IPS-18a (cell line): Measurements from ENCODE around the gene FBXW9.
A peak's percentile ranks its signal among the peaks of the same experiment; 100 is the strongest.
"Not testable (repeated sequence)": the region's sequence is repeated elsewhere in the genome, so short reads cannot be mapped to it uniquely, and the experiment has no call there.

Experiments
- H3K27ac ChIP-seq: one replicate; pipeline ENCODE4 v1.5.1; 2013; ENCODE audit warnings: low read length
- H3K27me3 ChIP-seq: one replicate; pipeline ENCODE4 v1.6.1; 2013; ENCODE audit warnings: mild to moderate bottlenecking, low read length; ENCODE audit not compliant: control insufficient read depth, insufficient read depth
- H3K36me3 ChIP-seq: one replicate; pipeline ENCODE4 v1.6.1; 2013; ENCODE audit warnings: low read depth, low read length; ENCODE audit not compliant: control insufficient read depth
- H3K4me1 ChIP-seq: one replicate; pipeline ENCODE4 v1.6.1; 2013; ENCODE audit warnings: low read depth, low read length; ENCODE audit not compliant: control insufficient read depth
- H3K4me3 ChIP-seq: one replicate; pipeline ENCODE4 v1.5.1; 2013; ENCODE audit warnings: low read length
- H3K9ac ChIP-seq: one replicate; pipeline ENCODE4 v1.6.1; 2013; ENCODE audit warnings: mild to moderate bottlenecking, low read length, moderate library complexity
- H3K9me3 ChIP-seq: one replicate; pipeline ENCODE4 v1.6.1; 2013; ENCODE audit warnings: low read depth, low read length; ENCODE audit not compliant: control insufficient read depth

Gene FBXW9

DNA sequence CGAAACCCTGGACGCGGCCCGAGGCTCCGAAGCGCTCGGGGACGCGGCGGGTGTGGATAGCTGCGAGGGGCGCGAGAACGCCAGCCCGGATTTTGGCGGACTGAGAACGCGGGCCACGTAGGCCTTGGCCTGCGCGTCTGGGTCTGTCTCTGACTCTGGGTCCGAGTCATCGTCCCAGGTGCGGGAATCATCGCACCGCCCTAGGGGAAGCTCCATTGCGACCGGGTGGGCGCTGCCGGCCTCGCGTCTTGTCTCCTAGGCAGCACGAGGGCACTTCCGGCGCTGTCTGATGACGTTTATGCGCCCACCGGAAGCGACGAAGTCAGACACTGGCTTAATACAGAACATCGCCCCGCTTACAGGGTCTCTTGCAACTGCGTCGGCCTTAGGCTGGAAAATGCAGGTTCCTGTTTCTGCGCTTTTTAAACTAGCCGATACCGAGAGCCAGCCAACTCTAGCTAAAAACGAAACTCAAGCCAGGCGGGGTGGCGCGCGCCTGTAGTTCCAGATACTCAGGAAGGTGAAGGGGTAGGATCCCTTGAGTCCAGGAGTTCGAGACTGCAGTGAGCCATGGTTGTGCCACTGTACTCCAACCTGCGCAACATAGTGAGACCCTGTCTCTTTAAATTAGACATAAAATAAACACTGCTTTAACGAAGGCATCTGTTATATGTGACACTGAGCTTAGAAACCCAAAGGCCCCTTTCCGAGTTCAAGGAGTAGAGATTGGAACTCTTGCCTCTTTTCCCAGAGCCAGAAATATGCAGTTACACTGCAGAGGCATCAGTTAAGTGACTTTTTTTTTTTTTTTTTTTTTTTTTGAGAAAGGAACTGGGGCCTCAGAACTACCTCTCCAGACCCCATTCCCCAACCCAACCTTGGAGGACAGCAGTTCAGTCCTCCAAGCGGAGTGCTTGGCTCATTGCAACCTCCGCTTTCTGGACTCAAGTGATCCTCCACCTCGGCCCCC lies at the start of gene FBXW9:
TSS of gene FBXW9 (minus strand) at position 266 of the 970 bp plus-strand sequence. CDS start at position 216, 50 bp downstream.
- H3K27me3 ChIP-seq = no peaks in the 10 kb centered on the region
- peak within 1 kb of the TSS; percentile 69 for H3K4me3 ChIP-seq
- H3K4me1 ChIP-seq = no peaks in the 10 kb centered on the region
- no peaks in the 10 kb centered on the region for H3K9me3 ChIP-seq
- H3K27ac ChIP-seq = peak within 1 kb of the TSS; percentile 13
- peak within 1 kb of the TSS; percentile 48 for H3K9ac ChIP-seq
- peaks cover 19% of the 10 kb centered on the region for H3K36me3 ChIP-seq

DNA sequence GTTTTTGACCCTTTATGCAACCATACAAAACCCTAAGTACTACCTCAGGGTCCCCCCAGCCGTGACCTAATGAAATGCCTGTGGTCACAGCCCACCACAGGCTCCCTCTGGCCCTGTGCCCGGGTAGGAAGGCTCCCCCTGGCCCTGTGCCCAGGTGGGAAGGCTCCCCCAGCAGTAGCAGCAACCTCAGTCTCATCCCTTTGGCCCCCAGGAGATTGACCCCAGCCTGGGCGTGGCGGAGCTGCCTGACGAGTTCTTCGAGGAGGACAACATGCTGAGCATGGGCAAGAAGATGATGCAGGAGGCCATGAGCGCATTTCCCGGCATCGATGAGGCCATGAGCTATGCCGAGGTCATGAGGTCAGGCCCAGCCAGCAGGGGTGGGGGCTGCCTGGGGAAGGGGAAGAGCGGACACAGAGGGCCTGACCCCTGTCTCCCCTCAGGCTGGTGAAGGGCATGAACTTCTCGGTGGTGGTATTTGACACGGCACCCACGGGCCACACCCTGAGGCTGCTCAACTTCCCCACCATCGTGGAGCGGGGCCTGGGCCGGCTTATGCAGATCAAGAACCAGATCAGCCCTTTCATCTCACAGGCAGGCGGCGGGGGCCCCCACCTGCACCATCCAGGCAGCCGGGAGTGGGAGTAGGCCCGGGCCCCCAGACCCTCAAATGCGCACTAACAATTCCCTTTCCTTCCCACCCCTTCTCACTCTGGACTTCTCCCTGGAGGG lies 48.9 kb upstream of the FBXW9 start:
- Histone ChIP-seq H3K4me3 (no peak overlapping the region), H3K9me3 (no peaks in the 10 kb centered on the region), H3K4me1 (no peaks in the 10 kb centered on the region), H3K27ac (no peak overlapping the region), H3K27me3 (peaks cover 9% of the 10 kb centered on the region), H3K9ac (no peak overlapping the region), H3K36me3 (peaks cover 28% of the 10 kb centered on the region)

DNA sequence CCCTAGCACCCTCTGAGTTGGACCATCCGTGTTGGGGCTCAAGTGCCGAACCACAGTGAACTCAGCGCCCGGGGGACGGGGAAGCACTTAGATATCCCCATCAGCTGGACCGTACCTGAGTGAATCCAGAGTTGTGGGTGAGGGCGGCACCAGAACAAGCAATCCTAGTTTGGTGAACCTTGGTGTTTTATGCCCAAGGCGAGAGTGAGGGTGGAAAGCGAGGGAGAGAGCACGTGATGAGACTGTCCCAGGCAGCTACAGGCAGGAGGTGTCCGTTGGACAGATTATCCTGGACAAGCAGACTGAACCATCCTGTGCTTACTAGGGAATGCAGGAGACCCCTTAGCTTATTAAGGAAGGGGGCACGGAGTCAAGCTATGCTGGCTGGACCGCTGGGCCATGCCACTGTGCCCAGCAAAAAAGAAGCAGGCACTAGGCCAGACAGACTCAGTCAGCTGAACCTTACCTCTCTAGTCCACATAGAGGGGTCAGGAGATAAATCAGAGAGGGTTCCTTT lies 41.5 kb upstream of the FBXW9 start:
- Histone ChIP-seq H3K27me3 (no peaks in the 10 kb centered on the region), H3K27ac (peak overlapping the region; percentile 99)

DNA sequence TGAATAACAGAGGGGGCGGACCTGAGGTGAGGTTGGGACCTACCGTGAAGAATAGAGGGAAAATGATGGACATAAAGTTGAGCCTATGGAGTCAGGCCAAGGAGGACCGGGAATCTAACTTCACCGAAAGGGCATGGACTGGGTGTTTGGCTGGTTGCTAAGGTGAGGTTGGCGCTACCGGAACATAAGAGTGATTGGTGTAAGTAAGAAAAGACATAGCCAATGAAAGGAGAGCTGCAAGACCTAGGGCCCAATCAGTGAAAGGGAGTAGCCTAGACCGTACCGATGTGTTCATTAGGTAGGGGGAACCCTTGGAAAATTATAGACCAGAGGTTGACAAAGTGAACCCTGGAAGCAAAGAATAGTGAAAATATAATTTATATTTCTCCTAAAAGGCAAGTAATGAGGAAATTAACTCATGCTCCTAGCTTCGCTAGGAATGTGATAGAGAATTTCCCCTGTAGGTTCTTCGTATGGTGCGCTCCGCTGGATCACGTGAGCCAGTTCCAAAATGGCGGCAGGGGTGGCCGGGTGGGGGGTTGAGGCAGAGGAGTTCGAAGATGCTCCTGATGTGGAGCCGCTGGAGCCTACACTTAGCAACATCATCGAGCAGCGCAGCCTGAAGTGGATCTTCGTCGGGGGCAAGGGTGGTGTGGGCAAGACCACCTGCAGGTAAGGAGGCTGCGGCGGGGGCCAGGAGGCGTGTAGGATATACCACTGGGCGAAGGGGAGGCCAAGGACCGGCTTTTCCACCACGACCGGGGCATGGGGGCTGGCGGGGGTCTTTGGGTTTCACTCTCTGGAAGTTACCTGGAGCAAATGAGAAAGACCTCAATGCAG lies 40.8 kb upstream of the FBXW9 start, which contains the start of gene GET3:
TSS of gene GET3 (plus strand) at position 503 of the 840 bp plus-strand sequence. CDS start at position 512, 9 bp downstream.
- H3K27ac ChIP-seq = peak within 1 kb of the TSS; percentile 99
- peak within 1 kb of the TSS; percentile 85 for H3K4me3 ChIP-seq
- peaks cover 13% of the 10 kb centered on the region for H3K36me3 ChIP-seq
- H3K27me3 ChIP-seq = no peaks in the 10 kb centered on the region
- peak within 1 kb of the TSS; percentile 96 for H3K9ac ChIP-seq
- H3K4me1 ChIP-seq = peaks cover 10% of the 10 kb centered on the region
- H3K9me3 ChIP-seq = no peaks in the 10 kb centered on the region

More for the DNA sequence above, 41.5 kb upstream of the FBXW9 start:
- Histone ChIP-seq H3K9ac (peak overlapping the region; percentile 96), H3K4me1 (peaks cover 10% of the 10 kb centered on the region), H3K9me3 (no peaks in the 10 kb centered on the region), H3K36me3 (peaks cover 13% of the 10 kb centered on the region), H3K4me3 (peak overlapping the region; percentile 85)

DNA sequence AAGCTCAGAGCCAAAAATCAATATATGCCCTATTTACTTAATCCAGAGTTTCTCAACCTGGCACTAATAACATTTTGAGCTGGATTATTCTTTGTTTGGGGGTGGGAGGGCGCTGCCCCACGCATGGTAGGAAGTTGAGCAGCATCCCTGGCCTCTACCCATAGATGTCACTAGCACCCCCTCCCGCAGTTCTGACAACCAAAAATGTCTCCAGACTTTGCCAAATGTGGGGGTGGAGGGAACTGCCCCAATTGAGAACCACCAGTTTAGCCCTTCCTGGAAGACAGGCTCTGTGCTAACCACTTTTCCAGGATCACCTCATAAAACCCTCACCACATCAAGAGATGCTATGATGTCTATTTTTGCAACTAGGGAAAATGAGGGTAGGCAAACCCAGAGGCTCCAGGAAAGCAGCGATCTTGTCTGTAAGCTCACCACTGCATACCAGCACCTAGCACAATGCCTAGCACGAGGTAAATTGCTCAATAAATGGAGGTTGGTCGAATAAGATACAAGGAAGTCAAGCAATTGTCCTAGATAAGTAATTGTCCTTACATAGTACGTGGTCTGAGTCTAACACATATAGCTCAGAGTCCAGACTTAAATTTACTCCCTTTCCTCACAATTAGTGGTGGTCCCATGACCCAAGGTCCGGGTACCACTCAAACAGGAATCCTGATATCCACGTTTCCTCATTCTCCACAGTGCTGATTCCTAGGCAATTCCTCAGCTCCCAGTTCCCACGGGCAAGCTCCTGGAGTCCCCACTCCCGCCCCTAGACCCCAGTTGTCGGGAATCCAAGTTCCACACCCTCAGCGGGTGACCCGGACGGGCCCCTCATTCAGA lies 37.2 kb upstream of the FBXW9 start:
- Histone ChIP-seq H3K36me3 (peaks cover 23% of the 10 kb centered on the region), H3K27me3 (no peaks in the 10 kb centered on the region), H3K4me3 (peak overlapping the region; percentile 79), H3K27ac (peak overlapping the region; percentile 56), H3K9ac (peak overlapping the region; percentile 91), H3K4me1 (peaks cover 10% of the 10 kb centered on the region), H3K9me3 (no peaks in the 10 kb centered on the region)

DNA sequence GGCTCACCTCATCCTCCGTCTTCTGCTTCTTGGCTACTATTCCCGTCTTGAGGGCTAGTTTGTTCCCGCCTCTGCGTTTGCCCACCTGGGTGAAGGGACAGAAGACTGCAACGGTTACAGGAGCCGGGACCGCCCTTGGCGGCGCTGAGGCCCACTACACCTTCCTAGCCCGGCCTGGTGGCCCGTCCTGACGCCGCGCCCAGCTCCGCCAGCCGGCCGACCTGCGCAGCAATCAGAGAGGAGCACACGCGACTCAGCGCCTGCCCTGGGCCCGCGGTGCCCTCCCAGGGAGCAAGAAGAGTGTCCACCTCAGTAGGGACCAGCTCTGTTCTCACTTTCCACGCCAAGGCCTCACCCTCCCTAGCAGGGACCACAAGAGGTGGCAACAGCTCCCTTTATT lies 34.9 kb upstream of the FBXW9 start:
- H3K4me1 ChIP-seq = peaks cover 4% of the 10 kb centered on the region
- no peak overlapping the region for H3K9ac ChIP-seq
- no peaks in the 10 kb centered on the region for H3K9me3 ChIP-seq
- H3K36me3 ChIP-seq = peaks cover 21% of the 10 kb centered on the region
- H3K27ac ChIP-seq = no peak overlapping the region
- no peak overlapping the region for H3K4me3 ChIP-seq
- H3K27me3 ChIP-seq = no peaks in the 10 kb centered on the region

DNA sequence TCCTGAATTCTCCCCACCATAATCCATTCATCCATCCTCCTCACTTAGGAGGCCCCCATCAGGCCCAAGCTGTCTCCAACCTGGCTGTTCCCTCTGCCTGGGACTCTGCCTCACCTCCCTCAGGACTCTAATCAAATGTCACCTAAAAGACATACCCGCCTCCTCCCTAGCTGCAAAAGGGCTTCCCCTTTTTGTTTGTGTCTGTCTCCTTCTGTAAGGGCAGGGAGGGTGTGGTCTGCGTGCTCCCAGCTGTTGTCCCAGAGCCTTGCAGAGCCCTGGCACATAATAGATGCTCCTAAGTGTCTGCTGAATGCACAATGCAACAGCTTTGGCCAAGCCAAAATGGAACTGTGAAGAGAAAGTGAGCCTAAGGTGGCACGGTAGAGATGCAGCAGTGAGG lies 33.6 kb upstream of the FBXW9 start:
- Histone ChIP-seq H3K27ac (no peak overlapping the region), H3K36me3 (peaks cover 21% of the 10 kb centered on the region), H3K9ac (no peak overlapping the region)

DNA sequence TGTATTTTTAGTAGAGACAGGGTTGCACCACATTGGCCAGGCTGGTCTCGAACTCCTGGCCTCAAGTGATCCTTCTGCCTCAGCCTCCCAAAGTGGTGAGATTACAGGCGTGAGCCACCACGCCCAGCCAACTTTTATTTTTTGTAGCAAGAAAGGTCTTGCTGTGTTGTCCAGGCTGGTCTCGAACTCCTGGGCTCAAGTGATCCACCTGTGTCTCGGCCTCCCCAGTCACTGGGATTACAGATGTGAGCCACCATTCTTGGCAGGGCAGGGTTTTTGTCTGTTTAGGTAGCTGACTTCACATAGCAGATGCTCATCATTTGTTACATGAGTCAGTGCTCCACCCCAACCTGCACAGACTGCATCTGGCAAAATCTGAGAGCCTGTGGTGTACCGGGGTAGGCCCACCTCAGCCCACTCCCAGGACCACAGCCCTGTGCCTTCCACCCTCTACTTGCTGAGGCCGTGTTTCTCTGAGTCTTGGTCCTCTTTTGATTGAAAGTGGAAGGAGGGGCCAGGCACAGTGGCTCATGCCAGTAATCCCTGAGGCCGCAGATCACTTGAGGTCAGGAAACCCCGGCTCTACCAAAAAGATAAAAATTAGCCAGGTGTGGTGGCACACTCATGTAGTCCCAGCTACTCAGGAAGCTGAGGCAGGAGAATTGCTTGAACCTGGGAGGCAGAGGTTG lies 31.5 kb upstream of the FBXW9 start:
- Histone ChIP-seq H3K9ac (no peak overlapping the region), H3K4me3 (no peak overlapping the region), H3K27ac (no peak overlapping the region), H3K4me1 (no peaks in the 10 kb centered on the region), H3K27me3 (no peaks in the 10 kb centered on the region), H3K9me3 (no peaks in the 10 kb centered on the region), H3K36me3 (peaks cover 21% of the 10 kb centered on the region)

More for the DNA sequence above, 33.6 kb upstream of the FBXW9 start:
- Histone ChIP-seq H3K4me3 (no peak overlapping the region), H3K4me1 (peaks cover 4% of the 10 kb centered on the region), H3K27me3 (no peaks in the 10 kb centered on the region), H3K9me3 (no peaks in the 10 kb centered on the region)

DNA sequence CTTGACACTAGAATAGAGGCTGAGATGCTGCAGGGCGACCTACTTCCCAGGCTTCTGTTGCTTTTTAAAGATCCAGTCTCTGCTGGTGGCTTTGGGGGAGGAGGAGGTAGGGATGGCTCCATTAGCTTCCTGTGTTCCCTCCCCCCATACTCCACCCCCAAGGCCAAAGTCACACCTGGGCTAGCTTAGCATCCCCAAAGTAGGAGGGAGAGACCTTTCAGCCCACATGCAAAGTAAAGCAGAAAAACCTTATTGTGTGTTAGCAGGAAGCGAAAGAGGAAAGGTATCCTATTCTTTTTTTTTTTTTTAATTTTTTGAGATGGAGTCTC lies 30.5 kb upstream of the FBXW9 start:
- Histone ChIP-seq H3K4me3 (no peak overlapping the region), H3K9me3 (no peaks in the 10 kb centered on the region), H3K4me1 (no peaks in the 10 kb centered on the region), H3K9ac (no peak overlapping the region), H3K36me3 (peaks cover 21% of the 10 kb centered on the region), H3K27ac (no peak overlapping the region), H3K27me3 (no peaks in the 10 kb centered on the region)

DNA sequence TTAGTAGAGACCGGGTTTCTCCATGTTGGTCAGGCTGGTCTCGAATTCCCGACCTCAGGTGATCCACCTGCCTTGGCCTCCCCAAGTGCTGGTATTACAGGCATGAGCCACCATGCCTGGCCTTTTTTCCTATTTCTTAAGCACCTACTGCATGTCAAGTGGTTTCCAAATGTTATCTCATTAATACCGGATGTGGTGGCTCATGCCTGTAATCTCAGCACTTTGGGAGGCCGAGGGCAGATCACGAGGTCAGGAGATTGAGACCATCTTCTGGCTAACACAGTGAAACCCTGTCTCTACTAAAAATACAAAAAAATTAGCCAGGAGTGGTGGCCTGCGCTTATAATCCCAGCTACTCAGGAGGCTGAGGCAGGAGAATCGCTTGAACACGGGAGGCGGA lies 29.2 kb upstream of the FBXW9 start:
- H3K4me1 ChIP-seq, H3K27ac ChIP-seq, H3K27me3 ChIP-seq, H3K4me3 ChIP-seq, H3K9ac ChIP-seq, H3K9me3 ChIP-seq: not testable (repeated sequence)
- H3K36me3 ChIP-seq = peaks cover 17% of the 10 kb centered on the region
